IMR-90 (cell line): ENCODE results near the gene KDM5A. TPM values are rescaled to one million over a fixed set of nuclear protein-coding genes. Genes with fewer than 3 reads are reported as not detected.

Experiments used
- ATAC-seq: fragments of 200-7000 bp; cut with Tn5 transposase; 2 replicates; pipeline ENCODE4 v1.9.1; 2020; ENCODE audit warnings: low read depth, mild to moderate bottlenecking, moderate library complexity
- BruUV-seq: library from RNA; stranded (reverse); fragments of 400-500 nt; replicated peaks from 2 replicates; lab custom pipeline; 2021; lab: Mats Ljungman, UMichigan
- CTCF ChIA-PET: fragments of 300-600 bp; formaldehyde crosslinking; extraction: SDS; loops from one replicate; lab custom pipeline; 2021; ENCODE audit warnings: antibody characterized with exemption; lab: Yijun Ruan, JAX
- POLR2A ChIA-PET: fragments of 300-600 bp; sonication (Branson Sonifier 250); formaldehyde crosslinking; loops from one replicate; lab custom pipeline; 2022; ENCODE audit warnings: antibody characterized with exemption; ENCODE audit not compliant: unreplicated experiment; lab: Charles Lee
- DNase-seq: peaks from one replicate; pipeline ENCODE4 v3.0.0; 2013
- H2AFZ ChIP-seq: replicated peaks from 2 replicates; pipeline ENCODE3; 2013; ENCODE audit warnings: low read length, mild to moderate bottlenecking; ENCODE audit not compliant: poor library complexity
- H2AK5ac ChIP-seq: 2 replicates; pipeline ENCODE4 v1.6.1; 2013; ENCODE audit warnings: low read depth, low read length, inconsistent platforms
- H2AK9ac ChIP-seq: replicated peaks from 2 replicates; pipeline ENCODE3; 2013; ENCODE audit warnings: mild to moderate bottlenecking, low read depth, low read length, moderate library complexity; ENCODE audit not compliant: poor library complexity
- H2BK120ac ChIP-seq: 2 replicates; pipeline ENCODE4 v1.6.1; 2013; ENCODE audit warnings: low read depth, low read length, inconsistent platforms
- H2BK15ac ChIP-seq: 3 replicates; pipeline ENCODE4 v1.6.1; 2013; ENCODE audit warnings: low read depth, low read length, inconsistent platforms
- H2BK20ac ChIP-seq: 2 replicates; pipeline ENCODE4 v1.6.1; 2013; ENCODE audit warnings: low read depth, mild to moderate bottlenecking, inconsistent platforms, low read length, moderate library complexity
- H2BK5ac ChIP-seq: 2 replicates; pipeline ENCODE4 v1.6.1; 2013; ENCODE audit warnings: mild to moderate bottlenecking, low read depth, low read length, inconsistent platforms; ENCODE audit not compliant: poor library complexity, severe bottlenecking
- H3K14ac ChIP-seq: replicated peaks from 2 replicates; pipeline ENCODE4 v1.6.1; 2013; ENCODE audit warnings: low read depth, low read length, inconsistent platforms
- H3K18ac ChIP-seq: 2 replicates; pipeline ENCODE4 v1.6.1; 2013; ENCODE audit warnings: low read depth, low read length, control low read depth
- H3K23ac ChIP-seq: 2 replicates; pipeline ENCODE4 v1.6.1; 2013; ENCODE audit warnings: low read depth, low read length, inconsistent platforms
- H3K27ac ChIP-seq: 2 replicates; pipeline ENCODE4 v1.5.1; 2013; ENCODE audit warnings: mild to moderate bottlenecking, control low read depth, low read length; ENCODE audit not compliant: insufficient read depth
- H3K27me3 ChIP-seq: 2 replicates; pipeline ENCODE4 v1.6.1; 2013; ENCODE audit warnings: low read length; ENCODE audit not compliant: control insufficient read depth, insufficient read depth
- H3K36me3 ChIP-seq: 2 replicates; pipeline ENCODE4 v1.6.1; 2013; ENCODE audit warnings: low read length, mixed read lengths; ENCODE audit not compliant: control insufficient read depth, insufficient read depth
- H3K4ac ChIP-seq: 2 replicates; pipeline ENCODE4 v1.6.1; 2013; ENCODE audit warnings: low read depth, low read length, inconsistent platforms
- H3K4me1 ChIP-seq: 2 replicates; pipeline ENCODE4 v1.6.1; 2013; ENCODE audit warnings: low read length, mixed read lengths; ENCODE audit not compliant: control insufficient read depth, insufficient read depth
- H3K4me2 ChIP-seq: 2 replicates; pipeline ENCODE4 v1.6.1; 2013; ENCODE audit warnings: low read depth, mild to moderate bottlenecking, control low read depth, low read length, moderate library complexity
- H3K4me3 ChIP-seq: 2 replicates; pipeline ENCODE4 v1.5.1; 2013; ENCODE audit warnings: low read depth, mild to moderate bottlenecking, control low read depth, low read length, moderate library complexity; ENCODE audit not compliant: insufficient read depth
- H3K56ac ChIP-seq: 2 replicates; pipeline ENCODE4 v1.6.1; 2013; ENCODE audit warnings: low read length, inconsistent platforms; ENCODE audit not compliant: insufficient read depth; ENCODE audit errors: extremely low read depth
- H3K79me1 ChIP-seq, 2 experiments: 2 replicates each; pipeline ENCODE4 v1.6.1; 2013; ENCODE audit warnings: low read length in 2 of 2, inconsistent platforms in 1 of 2, low read depth in 1 of 2
- H3K9ac ChIP-seq: 2 replicates; pipeline ENCODE4 v1.6.1; 2013; ENCODE audit warnings: low read depth, low read length, control low read depth
- H3K9me1 ChIP-seq: 2 replicates; pipeline ENCODE4 v1.6.1; 2013; ENCODE audit warnings: low read length, inconsistent platforms; ENCODE audit not compliant: insufficient read depth
- H3K9me3 ChIP-seq: 2 replicates; pipeline ENCODE4 v1.6.1; 2013; ENCODE audit warnings: low read length; ENCODE audit not compliant: control insufficient read depth, insufficient read depth
- H4K20me1 ChIP-seq: 2 replicates; pipeline ENCODE4 v1.6.1; 2013; ENCODE audit warnings: low read length, inconsistent platforms; ENCODE audit not compliant: insufficient read depth
- H4K5ac ChIP-seq: 2 replicates; pipeline ENCODE4 v1.6.1; 2013; ENCODE audit warnings: mild to moderate bottlenecking, low read depth, low read length, control low read depth
- H4K8ac ChIP-seq, 2 experiments: 2 replicates each; pipeline ENCODE4 v1.6.1; 2013; ENCODE audit warnings: low read depth in 2 of 2, low read length in 2 of 2, control low read depth in 1 of 2, inconsistent platforms in 1 of 2
- H4K91ac ChIP-seq: 2 replicates; pipeline ENCODE4 v1.6.1; 2013; ENCODE audit warnings: low read depth, low read length, inconsistent platforms; ENCODE audit not compliant: insufficient read depth
- BHLHE40 ChIP-seq: fragments of 150-350 bp; IDR thresholded peaks from 2 replicates; pipeline ENCODE4 v1.6.1; 2016; ENCODE audit warnings: mild to moderate bottlenecking, low read depth, low read length
- ELK1 ChIP-seq: fragments of 150-350 bp; IDR thresholded peaks from 2 replicates; pipeline ENCODE4 v1.6.1; 2016; ENCODE audit warnings: low read depth, mild to moderate bottlenecking, low read length, moderate library complexity, borderline replicate concordance
- FOS ChIP-seq: fragments of 150-350 bp; IDR thresholded peaks from 2 replicates; pipeline ENCODE4 v1.6.1; 2016; ENCODE audit warnings: low read depth, low read length
- MAFK ChIP-seq: IDR thresholded peaks from 2 replicates; pipeline ENCODE4 v1.6.1; 2012; ENCODE audit warnings: low read depth, low read length, improper control_type of control experiment
- NFE2L2 ChIP-seq: fragments of 150-350 bp; IDR thresholded peaks from 2 replicates; pipeline ENCODE4 v1.6.1; 2016; ENCODE audit warnings: low read depth, mild to moderate bottlenecking, low read length
- RFX5 ChIP-seq: IDR thresholded peaks from 2 replicates; pipeline ENCODE4 v1.8.0; 2012; ENCODE audit warnings: low read depth, mild to moderate bottlenecking, low read length, moderate library complexity
- WGBS, 2 experiments: methylation state at CpG; one replicate each; pipeline versions ENCODE4 v1.1.5 to v1.1.7; 2013; ENCODE audit warnings: missing lambda C conversion rate in 2 of 2; ENCODE audit not compliant: insufficient read length in 1 of 2; ENCODE audit errors: extremely low coverage in 2 of 2; 5-methylcytosine and 5-hydroxymethylcytosine counted together
- dilution Hi-C: fragments of 300-500 bp; cut with HindIII; formaldehyde crosslinking; loops from one replicate; pipeline ENCODE4 v1.14.3; 2018; ENCODE audit warnings: low sequenced_read_pairs; ENCODE audit not compliant: unreplicated experiment
- in situ Hi-C: fragments of 300-500 bp; cut with MboI; formaldehyde crosslinking; loops from 3 replicates; pipeline ENCODE4 v1.14.3; 2019; ENCODE audit warnings: low sequenced_read_pairs, inconsistent platforms, mixed read lengths
- intact Hi-C: fragments of 100-400 bp; cut with micrococcal nuclease; formaldehyde crosslinking; loops from 2 replicates; pipeline ENCODE4 v1.10.0; 2022
- polyA plus RNA-seq, 3 experiments: library from polyadenylated mRNA; depleted of rRNA; stranded (reverse); fragments of >200 nt; gene quantifications; 2 replicates each; pipeline ENCODE4 v1.2.3, GENCODE V29; 2012; ENCODE audit warnings: low replicate concordance in 1 of 3
- total RNA-seq: library from RNA; depleted of rRNA; stranded (reverse); fragments of >200 nt; gene quantifications from 2 replicates; pipeline ENCODE4 v1.2.3, GENCODE V29; 2012
- TF ChIP-seq, protein P1 (sequence below): fragments of 150-350 bp; IDR thresholded peaks from 2 replicates; pipeline ENCODE4 v1.6.1; 2017; ENCODE audit warnings: mild to moderate bottlenecking, antibody characterized with exemption, low read length, low read depth

Gene KDM5A
- total and polyA plus RNA-seq, 2 of the 4 experiments (the other 2 are of a cell fraction): 7.9 to 95.9 TPM

- Histone ChIP-seq H4K91ac (no peak overlapping the region), H3K4me3 (no peak overlapping the region), H2AFZ (no peak overlapping the region), H4K8ac (no peak overlapping the region), H4K5ac (no peak overlapping the region), H3K4ac (no peak overlapping the region), H3K4me2 (no peak overlapping the region), H3K79me1 (peaks cover 20 to 22% of the 10 kb centered on the region in 2 experiments), H2AK9ac (no peak overlapping the region), H3K14ac (no peak overlapping the region), H4K20me1 (peaks cover 4% of the 10 kb centered on the region; the same call in 1 of the 2 replicates), H3K9me3 (no peaks in the 10 kb centered on the region), H2AK5ac (no peak overlapping the region), H2BK120ac (no peak overlapping the region), H3K18ac (no peak overlapping the region), H3K9me1 (no peaks in the 10 kb centered on the region), H3K4me1 (no peaks in the 10 kb centered on the region), H2BK15ac (no peak overlapping the region), H3K27ac (no peak overlapping the region), H3K27me3 (no peaks in the 10 kb centered on the region), H2BK5ac (no peak overlapping the region), H3K23ac (no peak overlapping the region), H3K9ac (no peak overlapping the region), H2BK20ac (no peak overlapping the region), H3K56ac (no peak overlapping the region), H3K36me3 (peaks cover 27% of the 10 kb centered on the region)
- in situ Hi-C loops (no loop called here), dilution Hi-C loops (no loop called here), intact Hi-C loops (loop anchor here (5.0 kb wide), 1 partner anchor 42 kb away; no protein-coding TSS in a partner anchor)
- no peak for TF ChIP-seq ELK1
- TF ChIP-seq FOS: no peak
- TF ChIP-seq RFX5: no peak
- no peak for TF ChIP-seq BHLHE40
- no peak for TF ChIP-seq MAFK
- TF ChIP-seq, protein P1, sequence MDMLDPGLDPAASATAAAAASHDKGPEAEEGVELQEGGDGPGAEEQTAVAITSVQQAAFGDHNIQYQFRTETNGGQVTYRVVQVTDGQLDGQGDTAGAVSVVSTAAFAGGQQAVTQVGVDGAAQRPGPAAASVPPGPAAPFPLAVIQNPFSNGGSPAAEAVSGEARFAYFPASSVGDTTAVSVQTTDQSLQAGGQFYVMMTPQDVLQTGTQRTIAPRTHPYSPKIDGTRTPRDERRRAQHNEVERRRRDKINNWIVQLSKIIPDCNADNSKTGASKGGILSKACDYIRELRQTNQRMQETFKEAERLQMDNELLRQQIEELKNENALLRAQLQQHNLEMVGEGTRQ: no peak
- no peak for TF ChIP-seq NFE2L2
- no TSS peak for BruUV-seq
- DNase-seq (no peak), ATAC-seq (no peak)
- POLR2A ChIA-PET: no interaction called here
- no CpG with 5 or more reads among the region's 1 CpG for WGBS, 2 experiments
- CTCF ChIA-PET: no interaction called here
These were observed 55.0 kb downstream of the KDM5A start for GRCh38 chr12:334125-334524.
